BLaER1 (cell line): ENCODE measurements around the gene LBHD2.

Source experiments
- H3K27ac ChIP-seq: shearing (Covaris generic); formaldehyde crosslinking; 2 replicates; pipeline ENCODE4 v1.8.1; 2022
- H3K27me3 ChIP-seq: shearing (Covaris generic); formaldehyde crosslinking; 2 replicates; pipeline ENCODE4 v1.8.1; 2022
- H3K36me3 ChIP-seq: shearing (Covaris generic); formaldehyde crosslinking; 2 replicates; pipeline ENCODE4 v1.8.1; 2022
- H3K4me1 ChIP-seq: shearing (Covaris generic); formaldehyde crosslinking; 2 replicates; pipeline ENCODE4 v1.8.1; 2022
- H3K4me2 ChIP-seq: shearing (Covaris generic); formaldehyde crosslinking; 2 replicates; pipeline ENCODE4 v1.8.1; 2022
- H3K4me3 ChIP-seq: shearing (Covaris generic); formaldehyde crosslinking; 2 replicates; pipeline ENCODE4 v1.8.1; 2022
- H3K9ac ChIP-seq: shearing (Covaris generic); formaldehyde crosslinking; 2 replicates; pipeline ENCODE4 v1.8.1; 2022
- H3K9me3 ChIP-seq: shearing (Covaris generic); formaldehyde crosslinking; 2 replicates; pipeline ENCODE4 v1.8.1; 2022
- H4K20me1 ChIP-seq: shearing (Covaris generic); formaldehyde crosslinking; 2 replicates; pipeline ENCODE4 v1.8.1; 2022
- Cebpa-rat ChIP-seq: shearing (Covaris generic); IDR thresholded peaks from 2 replicates; pipeline ENCODE4 v1.8.1; 2022

The LBHD2 gene

DNA sequence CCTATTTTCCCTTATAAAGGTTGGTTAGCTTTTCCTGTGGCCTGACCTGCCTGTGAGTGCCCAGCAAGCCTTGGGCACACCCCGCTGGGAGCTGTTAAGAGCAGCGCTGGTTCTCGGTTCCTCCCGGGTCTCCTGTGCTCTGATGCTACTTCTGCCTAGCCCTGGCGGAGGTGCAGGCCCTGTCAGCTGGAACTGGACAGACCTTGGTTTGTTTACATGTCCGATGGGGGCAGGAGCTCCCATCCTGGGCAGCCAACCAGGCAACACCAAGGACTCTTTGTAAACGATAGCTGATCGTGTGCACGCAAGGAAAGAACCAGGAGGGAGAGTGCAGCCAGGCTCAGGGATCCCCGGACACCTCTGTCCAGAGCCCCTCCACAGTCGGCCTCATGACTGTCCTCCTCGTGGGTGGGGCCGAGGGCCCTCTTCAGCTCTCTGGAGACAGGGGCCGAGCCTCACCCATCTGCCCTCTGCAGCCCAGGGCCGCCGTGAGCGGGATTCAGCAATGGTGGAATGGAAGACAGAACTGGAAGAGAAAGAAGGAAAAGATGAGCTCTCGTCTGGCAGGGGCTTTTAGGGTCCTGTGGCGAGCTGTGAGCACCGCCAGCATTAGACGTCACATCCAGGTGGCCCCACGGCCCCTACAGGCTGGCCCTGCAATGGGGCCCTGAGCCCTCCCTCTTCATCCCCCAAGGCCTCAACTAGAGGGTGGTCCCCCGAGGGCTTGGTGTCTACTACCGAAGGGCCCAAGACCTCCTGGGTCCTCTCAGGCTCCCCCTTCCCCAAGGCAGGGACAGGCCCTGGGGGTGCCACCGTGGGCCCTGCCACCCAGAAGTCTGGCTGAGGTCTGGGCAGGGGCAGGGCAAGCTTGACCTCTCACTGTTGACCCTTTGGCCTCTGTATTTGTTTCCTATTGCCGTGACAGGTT is 51.6 kb downstream of the LBHD2 start:
- H3K4me1 ChIP-seq = peaks cover 20% of the 10 kb centered on the region
- peaks cover 63% of the 10 kb centered on the region for H3K36me3 ChIP-seq
- H3K9ac ChIP-seq = no peak overlapping the region
- H4K20me1 ChIP-seq = peaks cover 3% of the 10 kb centered on the region
- no peak overlapping the region for H3K27ac ChIP-seq
- no peak overlapping the region for H3K4me3 ChIP-seq
- no peaks in the 10 kb centered on the region for H3K9me3 ChIP-seq
- no peak overlapping the region for H3K4me2 ChIP-seq
- TF ChIP-seq Cebpa-rat = no peak
- no peaks in the 10 kb centered on the region for H3K27me3 ChIP-seq

DNA sequence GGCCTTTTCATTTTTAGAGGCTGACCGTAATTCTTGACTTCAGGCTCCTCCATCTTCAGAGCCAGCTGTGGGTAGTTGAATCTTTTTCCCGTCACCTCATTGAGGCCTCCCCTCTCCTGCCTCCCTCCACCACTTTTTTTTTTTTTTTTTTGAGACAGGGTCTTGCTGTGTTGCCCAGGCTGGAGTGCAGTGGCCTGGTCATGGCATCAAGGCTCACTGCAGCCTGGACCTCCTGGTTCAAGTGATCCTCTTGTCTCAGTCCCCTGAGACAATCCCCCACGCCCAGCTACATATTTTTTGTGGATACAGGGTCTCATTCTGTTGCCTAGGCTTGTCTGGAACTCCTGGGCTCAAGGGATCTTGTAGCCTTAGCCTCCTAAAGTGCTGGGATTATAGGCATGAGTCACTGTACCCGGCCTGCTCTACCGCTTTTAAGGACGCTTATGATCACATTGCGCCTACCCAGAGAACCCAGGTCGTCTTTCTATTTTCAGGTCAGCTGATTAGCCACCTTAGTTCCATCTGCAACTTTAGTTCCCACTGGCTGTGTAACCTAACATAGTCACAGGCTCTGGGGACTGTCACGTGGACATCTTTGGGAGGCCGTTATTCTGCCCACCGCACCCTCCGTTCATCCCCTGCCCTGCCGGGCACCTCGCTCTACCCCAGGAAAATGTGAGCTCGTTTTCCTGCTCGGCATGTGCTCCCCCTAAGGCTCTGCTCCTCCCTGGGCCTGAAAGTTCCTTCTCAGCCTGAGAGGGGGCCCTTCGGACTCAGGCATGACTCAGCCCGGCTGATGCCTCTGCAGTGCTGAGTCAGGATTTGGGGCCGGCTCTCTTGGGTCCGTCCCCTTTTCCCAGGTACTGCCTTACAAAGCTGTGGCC is 52.6 kb downstream of the LBHD2 start:
- Histone ChIP-seq H3K36me3 (peaks cover 53% of the 10 kb centered on the region), H3K27ac (no peak overlapping the region), H3K27me3 (no peaks in the 10 kb centered on the region), H4K20me1 (no peaks in the 10 kb centered on the region), H3K9me3 (no peaks in the 10 kb centered on the region), H3K4me3 (no peak overlapping the region), H3K9ac (no peak overlapping the region), H3K4me2 (no peak overlapping the region), H3K4me1 (peaks cover 30% of the 10 kb centered on the region)
- TF ChIP-seq Cebpa-rat = no peak

- no peak for TF ChIP-seq Cebpa-rat
- Histone ChIP-seq H3K4me1 (peaks cover 39% of the 10 kb centered on the region), H3K9me3 (no peaks in the 10 kb centered on the region), H3K36me3 (peaks cover 41% of the 10 kb centered on the region), H3K27ac (no peak overlapping the region), H3K4me3 (no peak overlapping the region), H3K27me3 (no peaks in the 10 kb centered on the region), H3K4me2 (no peak overlapping the region), H3K9ac (no peak overlapping the region), H4K20me1 (no peaks in the 10 kb centered on the region)
These were observed 53.8 kb downstream of the LBHD2 start for GRCh38 chr14:103137689-103138300.

DNA sequence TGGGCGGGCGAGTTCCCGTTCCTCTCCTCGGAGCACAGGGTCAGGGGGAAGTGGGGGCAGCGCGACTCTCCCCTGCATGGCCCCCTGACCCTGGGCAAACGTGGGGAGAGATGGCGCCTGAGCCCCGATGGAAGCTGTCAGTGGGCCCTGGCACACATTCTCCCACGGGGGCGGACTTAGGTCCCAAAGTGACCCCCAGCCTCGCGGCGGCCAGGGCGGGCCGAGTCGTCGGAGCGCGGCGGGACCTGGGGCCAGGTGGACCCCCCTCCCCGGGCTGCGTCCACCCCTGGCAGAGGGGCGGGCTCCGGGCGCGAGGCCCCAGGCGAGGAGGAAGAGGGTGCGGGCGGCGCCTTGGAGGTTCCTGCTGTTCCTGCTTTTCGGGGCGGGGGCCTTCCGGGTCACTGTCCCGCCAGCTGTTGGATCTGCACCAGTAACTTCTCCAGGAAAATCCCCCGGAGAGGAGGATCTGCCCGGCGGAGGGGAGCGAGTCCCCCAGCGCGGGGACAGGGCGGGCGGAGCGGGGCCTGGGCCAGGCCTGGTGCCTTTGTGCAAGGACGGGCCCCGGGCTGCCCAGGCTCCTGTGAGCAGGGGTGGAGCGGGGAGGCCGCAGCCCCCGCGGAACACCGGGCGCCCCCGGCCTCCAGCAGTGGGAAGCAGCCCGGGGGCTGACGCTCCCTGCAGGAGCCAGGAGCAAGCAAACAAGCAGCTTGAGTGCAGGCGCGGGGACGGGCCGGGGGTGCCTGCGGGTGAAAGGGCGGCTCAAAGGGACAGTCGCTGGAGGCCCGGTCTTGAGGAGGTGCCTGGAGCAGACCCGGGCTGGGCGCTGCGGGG is 54.5 kb downstream of the LBHD2 start:
- peaks cover 39% of the 10 kb centered on the region for H3K4me1 ChIP-seq
- no peaks in the 10 kb centered on the region for H3K9me3 ChIP-seq
- peaks cover 34% of the 10 kb centered on the region for H3K36me3 ChIP-seq
- TF ChIP-seq Cebpa-rat = no peak
- H3K4me3 ChIP-seq = no peak overlapping the region
- H4K20me1 ChIP-seq = no peaks in the 10 kb centered on the region
- no peak overlapping the region for H3K9ac ChIP-seq
- no peaks in the 10 kb centered on the region for H3K27me3 ChIP-seq
- no peak overlapping the region for H3K27ac ChIP-seq
- H3K4me2 ChIP-seq = peak overlapping the region; percentile 12; the same call in 1 of the 2 replicates

DNA sequence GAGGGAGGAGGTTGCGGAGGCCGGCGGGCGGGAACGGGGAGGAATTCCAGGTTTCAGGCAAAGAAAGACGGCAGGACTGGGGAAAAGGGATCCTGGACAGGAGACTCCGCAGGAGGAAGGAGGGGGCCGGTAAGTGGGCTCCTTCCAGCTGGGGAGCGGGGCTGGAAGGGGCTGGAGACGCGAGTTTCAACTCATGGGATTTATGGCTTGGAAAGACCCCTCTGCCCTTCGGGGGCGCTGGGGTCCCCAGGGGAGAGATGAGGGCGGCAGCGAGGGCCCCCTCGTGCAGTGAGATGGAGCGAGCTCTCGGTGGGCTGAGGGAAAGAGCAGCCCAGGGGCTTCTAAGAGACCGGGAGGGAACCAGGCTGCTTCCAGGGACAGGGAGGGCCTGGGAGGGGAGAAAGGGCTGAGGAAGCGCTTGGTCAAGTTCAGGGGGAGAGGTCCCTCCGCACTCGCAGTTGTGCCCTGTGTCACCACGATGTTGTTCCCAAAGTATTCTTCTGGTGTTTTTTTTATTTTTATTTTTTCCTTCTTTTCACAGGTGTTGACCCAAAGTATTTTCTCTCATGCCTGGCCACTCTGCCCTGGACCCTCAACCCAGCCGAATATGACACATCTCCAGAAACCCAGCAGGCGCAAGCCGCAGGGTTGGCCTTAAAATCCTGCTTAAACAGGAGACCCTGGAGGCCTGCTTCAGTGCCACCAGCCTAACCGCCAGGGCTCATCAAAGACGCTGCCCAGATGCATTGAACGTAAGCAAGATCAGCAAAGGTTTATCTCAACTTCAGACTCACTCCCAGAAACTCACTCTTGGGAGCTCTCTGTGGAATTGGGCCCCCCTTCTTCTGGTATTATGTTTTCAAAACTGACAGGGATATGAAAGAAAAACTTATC is 55.4 kb downstream of the LBHD2 start:
- Histone ChIP-seq H3K27me3 (no peaks in the 10 kb centered on the region), H4K20me1 (no peaks in the 10 kb centered on the region), H3K4me3 (no peak overlapping the region), H3K4me2 (peak overlapping the region; percentile 12; the same call in 1 of the 2 replicates), H3K27ac (no peak overlapping the region), H3K36me3 (peaks cover 27% of the 10 kb centered on the region), H3K9me3 (no peaks in the 10 kb centered on the region), H3K9ac (no peak overlapping the region), H3K4me1 (peaks cover 39% of the 10 kb centered on the region)
- TF ChIP-seq Cebpa-rat = no peak
